ENCODE measurements around the gene TMEM125. TPM values are rescaled to one million over a fixed set of nuclear protein-coding genes. Genes with fewer than 3 reads are reported as not detected.

Gene TMEM125
- total RNA-seq, 2 donors from 2014 or later, result 0.70 to 2.1 TPM

DNA sequence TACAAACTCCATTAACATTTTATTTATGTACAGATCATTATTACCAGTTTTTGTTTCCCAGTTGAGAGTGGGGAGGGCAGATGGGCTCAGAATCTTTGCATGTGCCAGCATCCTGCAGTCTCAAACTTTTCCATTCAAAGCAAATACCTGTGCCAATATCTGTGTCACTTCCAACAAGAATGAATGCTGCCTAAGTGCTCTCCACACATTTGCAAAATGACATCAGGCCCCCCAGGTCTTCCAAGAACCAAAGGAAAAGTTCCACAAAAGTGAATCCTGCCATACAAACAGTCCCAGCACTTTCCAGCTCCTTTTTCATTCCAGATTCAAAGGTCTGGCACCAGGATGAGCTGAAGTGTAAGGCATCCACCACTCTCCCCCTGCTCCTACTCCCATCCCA is 29.3 kb downstream of the TMEM125 start:
- Histone ChIP-seq H3K4me1 (peaks cover 0 to 62% of the 10 kb centered on the region in 2 donors), H3K9me3 (no peaks in the 10 kb centered on the region), H3K4me3 (no peak overlapping the region), H3K36me3 (no peaks in the 10 kb centered on the region), H3K27me3 (no peaks in the 10 kb centered on the region), H3K27ac (peak overlapping the region; percentile 69 to 72)
- no peak for DNase-seq (ENCODE audit: low spot score)
- TF ChIP-seq, protein P1, sequence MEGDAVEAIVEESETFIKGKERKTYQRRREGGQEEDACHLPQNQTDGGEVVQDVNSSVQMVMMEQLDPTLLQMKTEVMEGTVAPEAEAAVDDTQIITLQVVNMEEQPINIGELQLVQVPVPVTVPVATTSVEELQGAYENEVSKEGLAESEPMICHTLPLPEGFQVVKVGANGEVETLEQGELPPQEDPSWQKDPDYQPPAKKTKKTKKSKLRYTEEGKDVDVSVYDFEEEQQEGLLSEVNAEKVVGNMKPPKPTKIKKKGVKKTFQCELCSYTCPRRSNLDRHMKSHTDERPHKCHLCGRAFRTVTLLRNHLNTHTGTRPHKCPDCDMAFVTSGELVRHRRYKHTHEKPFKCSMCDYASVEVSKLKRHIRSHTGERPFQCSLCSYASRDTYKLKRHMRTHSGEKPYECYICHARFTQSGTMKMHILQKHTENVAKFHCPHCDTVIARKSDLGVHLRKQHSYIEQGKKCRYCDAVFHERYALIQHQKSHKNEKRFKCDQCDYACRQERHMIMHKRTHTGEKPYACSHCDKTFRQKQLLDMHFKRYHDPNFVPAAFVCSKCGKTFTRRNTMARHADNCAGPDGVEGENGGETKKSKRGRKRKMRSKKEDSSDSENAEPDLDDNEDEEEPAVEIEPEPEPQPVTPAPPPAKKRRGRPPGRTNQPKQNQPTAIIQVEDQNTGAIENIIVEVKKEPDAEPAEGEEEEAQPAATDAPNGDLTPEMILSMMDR (IDR thresholded peaks at IDR 0.05), result no peak

DNA sequence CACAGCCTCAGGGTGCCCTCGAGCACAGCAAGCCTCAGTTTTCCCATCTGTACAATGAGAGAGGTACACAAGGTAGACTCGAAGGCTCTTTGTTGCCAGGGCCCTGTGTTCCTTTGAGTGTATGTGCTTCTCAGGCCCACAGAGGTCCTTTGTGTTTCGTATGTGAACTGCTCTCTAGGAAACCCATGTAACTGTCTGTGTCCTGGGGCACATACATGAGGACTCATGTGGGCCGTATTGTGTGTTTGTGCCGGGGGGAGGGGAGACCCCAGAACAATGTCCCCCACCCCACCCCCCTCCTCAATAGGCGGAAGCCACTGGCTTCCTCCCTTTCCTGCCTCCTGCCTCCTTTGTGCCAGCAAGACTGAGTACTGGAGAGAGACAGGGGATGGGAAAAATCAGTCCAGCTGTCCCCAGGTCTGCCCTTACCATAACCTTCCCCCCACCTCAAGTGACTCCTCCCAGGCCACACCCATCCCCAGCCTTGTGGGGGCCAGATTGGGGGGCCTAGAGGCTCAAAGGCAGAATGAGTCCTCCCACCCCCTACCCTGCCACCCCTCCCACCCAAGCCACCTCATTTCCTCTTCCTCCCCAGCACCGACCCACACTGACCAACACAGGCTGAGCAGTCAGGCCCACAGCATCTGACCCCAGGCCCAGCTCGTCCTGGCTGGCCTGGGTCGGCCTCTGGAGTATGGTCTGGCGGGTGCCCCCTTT is 30.8 kb downstream of the TMEM125 start, which contains the start of gene TIE1:
TSS of gene TIE1 (plus strand) at position 605 of the 717 bp plus-strand sequence. CDS start at position 695, 90 bp downstream.
- H3K4me3 ChIP-seq, result peak within 1 kb of the TSS; percentile 32 to 40
- DNase-seq (ENCODE audit: low spot score), result no peak
- H3K9me3 ChIP-seq, result no peaks in the 10 kb centered on the region
- H3K4me1 ChIP-seq, result peaks cover 0 to 59% of the 10 kb centered on the region in 2 donors
- H3K27ac ChIP-seq, result peak within 1 kb of the TSS; percentile 69 to 72
- TF ChIP-seq, protein P1 (IDR thresholded peaks at IDR 0.05), result no peak
- H3K36me3 ChIP-seq, result no peaks in the 10 kb centered on the region
- H3K27me3 ChIP-seq, result no peaks in the 10 kb centered on the region

DNA sequence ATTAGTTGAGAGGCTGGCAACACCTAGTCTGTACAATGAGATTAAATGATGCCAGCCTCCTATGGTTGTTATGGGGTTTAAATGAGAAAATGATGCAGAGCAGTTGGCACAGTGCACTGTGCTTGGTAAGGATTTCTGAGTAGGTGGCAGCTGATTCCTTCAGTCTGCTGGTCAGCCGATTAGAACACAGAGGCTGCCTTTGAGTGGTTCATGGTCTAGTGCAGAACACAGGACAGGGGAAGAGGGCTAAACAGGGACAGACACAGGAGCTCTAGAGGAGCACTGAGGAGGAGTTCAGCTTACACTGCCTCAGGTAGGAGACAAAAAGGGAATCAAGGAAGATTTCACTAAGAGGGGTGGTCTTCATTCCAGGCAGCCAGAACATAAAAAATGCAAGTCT is 32.4 kb downstream of the TMEM125 start:
- DNase-seq (ENCODE audit: low spot score), result no peak
- no peaks in the 10 kb centered on the region for H3K36me3 ChIP-seq
- H3K27me3 ChIP-seq, result no peaks in the 10 kb centered on the region
- peak overlapping the region; percentile 69 to 72 for H3K27ac ChIP-seq
- no peaks in the 10 kb centered on the region for H3K9me3 ChIP-seq
- TF ChIP-seq, protein P1 (IDR thresholded peaks at IDR 0.05), result no peak
- H3K4me3 ChIP-seq, result peak overlapping the region; percentile 32 to 40
- H3K4me1 ChIP-seq, result peaks cover 0 to 54% of the 10 kb centered on the region in 2 donors

DNA sequence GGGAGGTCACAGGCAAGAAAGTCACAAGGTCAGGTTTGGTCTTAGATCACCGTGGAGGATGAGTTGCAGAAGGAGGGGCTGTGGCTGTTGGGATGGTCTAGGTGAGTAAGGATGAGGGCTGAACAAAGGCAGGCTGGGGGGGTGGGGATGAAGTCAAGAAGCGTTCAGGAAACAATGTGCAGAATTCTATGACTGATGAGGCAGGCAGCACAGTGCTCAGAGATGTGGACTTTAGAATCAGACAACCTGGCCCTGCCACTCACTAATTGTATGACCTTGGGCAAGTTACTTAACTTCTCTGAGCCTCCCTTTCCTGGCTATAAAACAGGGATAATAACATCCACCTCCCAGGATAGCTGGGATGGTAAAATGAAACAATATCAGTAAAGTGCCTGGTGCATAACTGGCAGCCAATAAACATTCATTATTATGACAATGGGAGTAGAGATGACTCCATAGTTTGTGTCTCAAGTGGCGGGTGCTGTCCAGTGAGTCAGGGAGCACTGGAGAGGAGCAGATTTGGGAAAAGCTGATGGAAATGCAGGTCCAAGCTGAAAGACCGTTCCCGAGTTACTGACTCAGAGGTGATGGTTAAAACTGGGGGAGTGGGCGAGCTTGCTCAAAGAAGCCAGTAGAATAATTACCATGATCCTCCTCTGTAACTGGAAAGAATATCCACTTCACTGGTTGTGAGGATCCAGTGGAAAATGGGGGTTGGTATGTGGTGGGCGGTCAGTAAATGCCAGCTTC is 33.1 kb downstream of the TMEM125 start:
- H3K4me3 ChIP-seq, result peak overlapping the region; percentile 32 to 40

DNA sequence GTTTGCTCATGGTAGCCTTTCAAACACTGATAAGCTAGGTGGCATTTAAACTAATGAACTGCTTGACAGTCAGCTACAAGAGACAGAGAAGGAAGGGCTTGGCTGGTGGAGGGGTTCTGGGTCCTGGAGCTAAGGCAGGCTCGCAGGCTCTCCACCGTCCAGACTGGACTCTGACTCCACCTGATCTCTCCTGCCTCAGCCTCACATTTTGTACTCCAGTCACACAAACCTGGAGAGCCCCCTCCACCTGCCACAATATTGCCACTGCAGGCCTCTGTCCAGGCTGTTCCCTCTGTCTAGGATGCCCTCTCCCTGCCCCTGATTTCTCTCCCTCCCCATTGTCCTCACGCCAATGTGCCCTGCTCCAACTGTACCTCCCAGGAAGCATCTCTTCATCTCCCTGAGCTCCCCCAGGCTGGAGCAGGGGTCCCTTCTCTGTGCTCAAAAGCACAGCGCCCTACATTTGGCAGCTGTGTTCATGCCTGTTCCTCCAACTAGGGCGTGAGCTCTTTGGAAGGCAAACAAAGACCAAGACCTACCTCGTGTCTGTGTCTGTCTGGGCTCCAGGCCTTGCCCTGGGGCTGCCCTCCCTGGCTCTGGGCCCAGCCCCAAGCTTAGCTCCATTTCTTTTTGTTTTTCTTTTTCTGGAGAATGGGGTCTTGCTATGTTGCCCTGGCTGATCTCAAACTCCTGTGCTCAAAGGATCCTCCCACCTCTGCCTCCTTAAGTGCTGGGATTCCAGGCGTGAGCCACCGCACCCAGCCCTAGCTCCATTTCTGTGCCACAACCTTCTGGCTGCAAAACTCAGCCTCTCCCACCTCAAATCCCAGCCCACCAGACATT is 33.9 kb downstream of the TMEM125 start:
- H3K36me3 ChIP-seq, result no peaks in the 10 kb centered on the region
- DNase-seq (ENCODE audit: low spot score), result no peak
- TF ChIP-seq, protein P1 (IDR thresholded peaks at IDR 0.05), result no peak
- H3K4me1 ChIP-seq, result peaks cover 0 to 57% of the 10 kb centered on the region in 2 donors
- no peaks in the 10 kb centered on the region for H3K27me3 ChIP-seq
- peak overlapping the region in 1 of 2 donors; percentile 40 for H3K4me3 ChIP-seq
- H3K27ac ChIP-seq, result peak overlapping the region; percentile 46 to 69
- no peaks in the 10 kb centered on the region for H3K9me3 ChIP-seq

More for the DNA sequence above, 33.1 kb downstream of the TMEM125 start:
- Histone ChIP-seq H3K27me3 (no peaks in the 10 kb centered on the region), H3K27ac (peak overlapping the region; percentile 69 to 72), H3K4me1 (peaks cover 0 to 57% of the 10 kb centered on the region in 2 donors), H3K36me3 (no peaks in the 10 kb centered on the region), H3K9me3 (no peaks in the 10 kb centered on the region)
- DNase-seq (ENCODE audit: low spot score), result no peak
- TF ChIP-seq, protein P1 (IDR thresholded peaks at IDR 0.05), result no peak
